Gastrocnemius medialis (tissue), 4 donors: ENCODE results near the gene CD47. TPM values are rescaled to one million over a fixed set of nuclear protein-coding genes. Genes with fewer than 3 reads are reported as not detected.

Experiments used
- ATAC-seq, 2 donors: fragments of 150-250 bp; one replicate each; pipeline ENCODE4 v1.9.1; 2016
- DNase-seq, 2 donors: peaks; one replicate each; pipeline ENCODE4 v3.0.0-alpha.2; 2019
- H3K27ac ChIP-seq, 4 donors: fragments of 200-600 bp; sonication (generic); 1 replicate in 1 of 4; 2 replicates in 3 of 4; pipeline ENCODE4 v1.5.1; 2016 to 2018; ENCODE audit warnings: mild to moderate bottlenecking in 2 of 4, moderate library complexity in 1 of 4
- H3K27me3 ChIP-seq, 3 donors: fragments of 200-600 bp; sonication (generic) in 2 of 3; 1 replicate in 1 of 3; 2 replicates in 2 of 3; pipeline versions ENCODE4 v1.5.1 to v1.6.0; 2016 to 2019; ENCODE audit warnings: mild to moderate bottlenecking in 1 of 3, moderate library complexity in 1 of 3
- H3K36me3 ChIP-seq, 2 donors: fragments of 200-600 bp; sonication (generic) in 1 of 2; one replicate each; pipeline ENCODE4 v1.5.1; 2017 to 2018
- H3K4me1 ChIP-seq, 2 donors: fragments of 200-600 bp; sonication (generic) in 1 of 2; one replicate each; pipeline ENCODE4 v1.5.1; 2016 to 2017; ENCODE audit warnings: mild to moderate bottlenecking in 2 of 2
- H3K4me3 ChIP-seq, 4 donors: fragments of 200-600 bp; sonication (generic) in 3 of 4; 1 replicate in 1 of 4; 2 replicates in 3 of 4; pipeline ENCODE4 v1.5.1; 2016 to 2019; ENCODE audit warnings: mild to moderate bottlenecking in 2 of 4
- H3K9me3 ChIP-seq, 3 donors: fragments of 200-600 bp; sonication (generic) in 2 of 3; 1 replicate in 1 of 3; 2 replicates in 2 of 3; pipeline ENCODE4 v1.5.1; 2016 to 2019
- POLR2A ChIP-seq, 2 donors: fragments of 450-650 bp; IDR thresholded peaks; one replicate each; pipeline ENCODE4 v1.6.1; 2017; ENCODE audit warnings: antibody characterized with exemption in 2 of 2, mild to moderate bottlenecking in 2 of 2, moderate library complexity in 2 of 2
- in situ Hi-C, 4 donors: fragments of 200-750 bp; cut with MboI; loops; one replicate each; pipeline versions ENCODE4 v1.15.0 to v1.8.0; 2017; ENCODE audit warnings: low sequenced_read_pairs in 4 of 4
- intact Hi-C: fragments of 100-400 bp; cut with DNase I; formaldehyde crosslinking; loops from one replicate; pipeline ENCODE4 v1.15.1; 2023; ENCODE audit warnings: low total_unique reads
- total RNA-seq, 4 donors: library from RNA; depleted of rRNA; stranded (reverse); fragments of >200 nt; gene quantifications; one replicate each; pipeline versions ENCODE4 v1.1.0 to v1.2.3, GENCODE V29; 2016
- TF ChIP-seq, protein P1 (sequence below), 5 experiments: fragments of 450-650 bp in 3 of 5; fragments of 200-600 bp in 2 of 5; sonication (generic) in 2 of 5; IDR thresholded peaks in 4 of 5; conservative IDR thresholded peaks in 1 of 5; 1 replicate in 4 of 5; 2 replicates in 1 of 5; pipeline ENCODE4 v1.5.1; 2016 to 2019; ENCODE audit warnings: antibody characterized with exemption in 5 of 5, mild to moderate bottlenecking in 3 of 5, moderate library complexity in 3 of 5

The CD47 gene
- 10 to 100 TPM; 14.5 to 30.3 (median 22.4) TPM for total RNA-seq

DNA sequence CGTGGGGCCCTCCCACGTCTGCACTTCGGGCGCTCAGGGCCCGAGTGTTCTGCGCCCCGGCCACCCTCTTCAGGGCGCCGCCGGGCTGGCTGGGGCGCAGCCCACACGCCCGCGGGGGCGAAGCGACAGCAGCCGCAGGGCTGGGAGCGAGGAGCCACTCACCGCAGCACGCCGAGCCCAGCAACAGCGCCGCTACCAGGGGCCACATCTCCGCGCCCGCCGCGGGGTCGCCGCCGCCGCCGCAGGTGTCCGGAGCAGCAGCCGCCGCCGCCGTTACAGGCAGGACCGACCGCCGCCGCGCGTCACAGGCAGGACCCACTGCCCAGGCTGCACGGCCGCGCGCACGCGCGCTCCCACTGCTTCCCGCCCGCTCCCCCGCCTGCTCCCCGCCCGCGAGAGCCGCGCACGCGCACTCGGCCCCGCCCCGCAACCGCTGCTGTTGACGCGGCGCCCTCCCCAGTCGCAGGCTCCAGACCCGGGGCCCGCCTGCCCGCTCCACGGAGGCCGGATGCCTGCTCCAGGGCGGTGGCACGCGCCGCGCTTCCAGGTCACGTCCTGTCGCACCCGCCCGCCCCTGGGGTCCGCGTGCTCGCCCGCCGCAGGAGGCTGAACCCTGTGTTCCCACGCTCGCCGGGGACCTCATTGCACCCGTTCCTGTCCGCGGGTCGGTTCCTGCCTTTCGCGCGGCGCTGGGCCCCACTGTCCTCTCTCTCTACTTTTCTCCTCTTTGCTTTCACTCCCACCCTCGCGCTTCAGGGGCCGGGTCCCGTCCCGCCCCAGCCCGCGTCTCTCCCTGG, at the start of gene CD47:
Gene CD47, minus strand, starts transcription at position 331 of the 797 bp plus-strand sequence. Its CDS starts 123 bp downstream, at position 208.
- Histone ChIP-seq H3K27ac (peak within 1 kb of the TSS; percentile 75 to 83 (median 78)), H3K27me3 (no peaks in the 10 kb centered on the region), H3K36me3 (no peaks in the 10 kb centered on the region), H3K9me3 (no peaks in the 10 kb centered on the region), H3K4me3 (peak within 1 kb of the TSS; percentile 66 to 89 (median 84)), H3K4me1 (peaks cover 4 to 7% of the 10 kb centered on the region in 2 donors)
- TF ChIP-seq, protein P1, sequence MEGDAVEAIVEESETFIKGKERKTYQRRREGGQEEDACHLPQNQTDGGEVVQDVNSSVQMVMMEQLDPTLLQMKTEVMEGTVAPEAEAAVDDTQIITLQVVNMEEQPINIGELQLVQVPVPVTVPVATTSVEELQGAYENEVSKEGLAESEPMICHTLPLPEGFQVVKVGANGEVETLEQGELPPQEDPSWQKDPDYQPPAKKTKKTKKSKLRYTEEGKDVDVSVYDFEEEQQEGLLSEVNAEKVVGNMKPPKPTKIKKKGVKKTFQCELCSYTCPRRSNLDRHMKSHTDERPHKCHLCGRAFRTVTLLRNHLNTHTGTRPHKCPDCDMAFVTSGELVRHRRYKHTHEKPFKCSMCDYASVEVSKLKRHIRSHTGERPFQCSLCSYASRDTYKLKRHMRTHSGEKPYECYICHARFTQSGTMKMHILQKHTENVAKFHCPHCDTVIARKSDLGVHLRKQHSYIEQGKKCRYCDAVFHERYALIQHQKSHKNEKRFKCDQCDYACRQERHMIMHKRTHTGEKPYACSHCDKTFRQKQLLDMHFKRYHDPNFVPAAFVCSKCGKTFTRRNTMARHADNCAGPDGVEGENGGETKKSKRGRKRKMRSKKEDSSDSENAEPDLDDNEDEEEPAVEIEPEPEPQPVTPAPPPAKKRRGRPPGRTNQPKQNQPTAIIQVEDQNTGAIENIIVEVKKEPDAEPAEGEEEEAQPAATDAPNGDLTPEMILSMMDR (IDR thresholded peaks at IDR 0.05 in 4 of 5, conservative IDR thresholded peaks at IDR 0.05 in 1 of 5), result no peak
- peak; percentile 86 to 89 for TF ChIP-seq POLR2A (IDR thresholded peaks at IDR 0.05)
- ATAC-seq (peak; percentile 87 to 93), DNase-seq (peak; percentile 86 to 87)
- intact Hi-C loops, result loop anchor here (1.0 to 10.0 kb wide), 5 partner anchors 40 to 659 kb away; partner anchors contain the start of genes BBX and IFT57
- in situ Hi-C loops, result no loop called here

DNA sequence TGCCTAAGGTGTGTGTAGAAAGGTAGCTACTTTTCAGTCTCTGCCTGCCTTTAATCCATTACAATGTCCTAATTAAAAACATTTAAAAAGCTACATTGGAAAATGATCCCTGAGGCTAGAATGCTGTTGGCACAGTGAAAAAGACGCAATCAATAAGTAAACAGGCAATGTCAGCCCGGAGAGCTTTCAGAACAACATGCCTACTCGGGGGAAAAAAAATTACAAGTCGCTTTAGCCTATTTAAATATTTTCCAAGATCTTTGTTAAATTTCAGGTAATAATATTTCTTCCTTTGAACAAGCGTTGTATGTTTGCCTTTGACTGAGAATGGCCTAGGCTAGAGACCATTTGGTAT, 46.6 kb upstream of the CD47 start:
- Histone ChIP-seq H3K4me1 (no peaks in the 10 kb centered on the region), H3K27me3 (no peaks in the 10 kb centered on the region), H3K27ac (no peak overlapping the region), H3K9me3 (no peaks in the 10 kb centered on the region), H3K4me3 (no peak overlapping the region), H3K36me3 (no peaks in the 10 kb centered on the region)
- no peak for ATAC-seq
- intact Hi-C loops, result no loop called here
- no peak for DNase-seq
- in situ Hi-C loops, result no loop called here
- no peak for TF ChIP-seq POLR2A (IDR thresholded peaks at IDR 0.05)
- TF ChIP-seq, protein P1 (IDR thresholded peaks at IDR 0.05 in 4 of 5, conservative IDR thresholded peaks at IDR 0.05 in 1 of 5), result no peak

DNA sequence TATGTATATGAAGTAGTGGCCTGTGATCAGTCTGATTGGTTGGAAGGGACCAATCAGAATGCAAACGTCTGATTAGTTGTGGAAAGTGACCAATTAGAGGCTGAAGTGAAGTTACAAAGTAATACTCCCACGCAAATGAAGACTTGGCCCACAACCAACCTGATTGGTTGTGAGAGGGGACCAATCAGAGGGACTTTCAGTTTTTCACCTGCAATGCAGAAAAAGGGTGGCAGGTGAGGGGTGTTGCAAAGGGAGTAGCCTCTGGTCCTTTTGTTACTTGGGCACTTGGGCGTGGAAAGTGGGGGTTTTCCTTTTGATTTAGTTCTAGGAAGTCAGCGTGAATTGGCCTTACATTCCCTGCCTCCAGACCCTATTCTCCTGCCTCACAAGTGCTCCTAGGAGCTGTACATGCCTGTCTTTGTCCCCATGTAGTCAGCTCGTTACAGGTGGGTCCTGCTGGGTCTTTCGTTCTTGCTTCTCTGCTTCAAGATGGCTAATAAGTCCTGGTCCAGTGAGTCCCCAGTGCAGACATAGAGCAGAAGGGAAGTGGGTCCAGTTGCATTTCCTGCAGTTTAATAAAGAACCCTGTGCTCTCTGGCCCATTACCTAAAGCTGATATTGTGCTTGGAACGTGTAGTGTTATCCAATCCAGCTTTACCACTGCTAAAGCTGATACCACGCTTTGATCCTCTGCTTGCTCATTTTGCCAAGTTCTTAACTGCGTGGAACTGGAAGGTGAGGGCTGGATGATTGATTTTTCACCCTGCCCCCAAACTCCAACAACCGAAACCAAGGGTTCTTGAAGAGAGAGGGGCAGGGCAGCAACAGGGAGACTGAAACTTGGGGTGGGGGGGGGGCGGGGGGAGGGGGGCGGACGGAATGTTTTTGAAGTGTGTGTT, 46.0 kb upstream of the CD47 start:
- no peak overlapping the region for H3K27ac ChIP-seq
- TF ChIP-seq POLR2A (IDR thresholded peaks at IDR 0.05), result no peak
- TF ChIP-seq, protein P1 (IDR thresholded peaks at IDR 0.05 in 4 of 5, conservative IDR thresholded peaks at IDR 0.05 in 1 of 5), result no peak
- in situ Hi-C loops (no loop called here), intact Hi-C loops (no loop called here)
- DNase-seq (no peak), ATAC-seq (no peak)
- H3K4me3 ChIP-seq, result no peak overlapping the region
- no peaks in the 10 kb centered on the region for H3K27me3 ChIP-seq
- H3K9me3 ChIP-seq, result no peaks in the 10 kb centered on the region
- H3K4me1 ChIP-seq, result peaks cover 0 to 2% of the 10 kb centered on the region in 2 donors
- no peaks in the 10 kb centered on the region for H3K36me3 ChIP-seq

GRCh38 chr3:108134555-108134880, 43.7 kb upstream of the CD47 start:
- Histone ChIP-seq H3K4me3 (no peak overlapping the region), H3K36me3 (no peaks in the 10 kb centered on the region), H3K27me3 (no peaks in the 10 kb centered on the region), H3K4me1 (peaks cover 5 to 13% of the 10 kb centered on the region in 2 donors), H3K9me3 (no peaks in the 10 kb centered on the region), H3K27ac (no peak overlapping the region)
- in situ Hi-C loops, result no loop called here
- TF ChIP-seq, protein P1 (IDR thresholded peaks at IDR 0.05 in 4 of 5, conservative IDR thresholded peaks at IDR 0.05 in 1 of 5), result no peak
- no peak for TF ChIP-seq POLR2A (IDR thresholded peaks at IDR 0.05)
- no peak for ATAC-seq
- intact Hi-C loops, result loop anchor here (5.0 kb wide), 1 partner anchor 1787 kb away; no protein-coding TSS in a partner anchor
- DNase-seq, result no peak
